ENCODE results near the gene PANX2.
"Not testable (repeated sequence)": the region's sequence is repeated elsewhere in the genome, so short reads cannot be mapped to it uniquely, and the experiment has no call there.

The PANX2 gene, protein sequence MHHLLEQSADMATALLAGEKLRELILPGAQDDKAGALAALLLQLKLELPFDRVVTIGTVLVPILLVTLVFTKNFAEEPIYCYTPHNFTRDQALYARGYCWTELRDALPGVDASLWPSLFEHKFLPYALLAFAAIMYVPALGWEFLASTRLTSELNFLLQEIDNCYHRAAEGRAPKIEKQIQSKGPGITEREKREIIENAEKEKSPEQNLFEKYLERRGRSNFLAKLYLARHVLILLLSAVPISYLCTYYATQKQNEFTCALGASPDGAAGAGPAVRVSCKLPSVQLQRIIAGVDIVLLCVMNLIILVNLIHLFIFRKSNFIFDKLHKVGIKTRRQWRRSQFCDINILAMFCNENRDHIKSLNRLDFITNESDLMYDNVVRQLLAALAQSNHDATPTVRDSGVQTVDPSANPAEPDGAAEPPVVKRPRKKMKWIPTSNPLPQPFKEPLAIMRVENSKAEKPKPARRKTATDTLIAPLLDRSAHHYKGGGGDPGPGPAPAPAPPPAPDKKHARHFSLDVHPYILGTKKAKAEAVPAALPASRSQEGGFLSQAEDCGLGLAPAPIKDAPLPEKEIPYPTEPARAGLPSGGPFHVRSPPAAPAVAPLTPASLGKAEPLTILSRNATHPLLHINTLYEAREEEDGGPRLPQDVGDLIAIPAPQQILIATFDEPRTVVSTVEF

GRCh38 chr22:50170453-50171318 lies at the start of gene PANX2:
PANX2 (plus strand) TSS chr22:50170731; CDS start chr22:50170731, 0 bp downstream.
- DNase-seq, result peak; percentile 24

- no peak for DNase-seq
Measured at GRCh38 chr22:50121202-50121740, 49.3 kb upstream of the PANX2 start.

- no peak for DNase-seq
Measured at GRCh38 chr22:50123119-50123518, 47.4 kb upstream of the PANX2 start.

DNA sequence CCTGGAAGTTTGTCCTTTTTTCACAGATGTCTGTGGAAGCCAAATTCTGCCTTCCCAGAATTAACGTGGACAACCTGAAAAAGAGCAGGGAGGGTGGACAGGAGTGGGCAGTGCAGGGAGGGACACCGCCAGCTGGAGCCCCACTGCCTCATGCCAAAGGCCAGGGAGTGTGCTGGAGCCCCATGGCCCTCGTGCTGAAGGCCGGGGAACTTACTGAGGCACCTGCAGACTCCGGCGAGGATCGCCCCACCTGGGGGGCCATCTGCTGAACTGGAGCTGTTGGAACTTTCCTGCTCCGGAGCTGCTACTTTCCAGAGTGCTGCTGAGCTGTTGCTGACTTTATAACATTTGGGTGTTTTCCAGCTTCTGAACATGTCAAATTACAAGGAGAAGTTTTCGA lies 45.5 kb upstream of the PANX2 start:
- DNase-seq, result no peak

GRCh38 chr22:50129121-50129736 lies 41.3 kb upstream of the PANX2 start:
- no peak for DNase-seq

DNA sequence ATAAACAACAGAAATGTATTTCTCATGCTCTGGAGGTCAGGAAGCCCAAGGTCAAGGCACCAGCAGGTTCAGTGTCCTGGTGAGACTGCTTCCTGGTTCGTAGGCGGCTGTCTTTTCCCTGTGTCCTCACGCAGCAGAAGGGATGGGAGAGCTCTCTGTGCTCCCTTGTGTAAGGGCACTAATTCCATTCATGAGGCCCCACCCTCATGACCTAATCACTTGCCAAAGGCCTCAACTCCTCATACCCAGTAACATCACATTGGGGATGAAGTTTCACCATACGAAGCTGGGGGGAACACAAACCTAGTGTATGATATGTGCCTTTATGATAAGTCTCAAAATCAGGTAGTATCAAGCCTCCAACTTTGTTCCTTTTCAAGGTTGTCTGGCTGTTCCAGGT lies 38.6 kb upstream of the PANX2 start:
- no peak for DNase-seq

GRCh38 chr22:50134481-50134880 lies 36.0 kb upstream of the PANX2 start:
- no peak for DNase-seq

DNA sequence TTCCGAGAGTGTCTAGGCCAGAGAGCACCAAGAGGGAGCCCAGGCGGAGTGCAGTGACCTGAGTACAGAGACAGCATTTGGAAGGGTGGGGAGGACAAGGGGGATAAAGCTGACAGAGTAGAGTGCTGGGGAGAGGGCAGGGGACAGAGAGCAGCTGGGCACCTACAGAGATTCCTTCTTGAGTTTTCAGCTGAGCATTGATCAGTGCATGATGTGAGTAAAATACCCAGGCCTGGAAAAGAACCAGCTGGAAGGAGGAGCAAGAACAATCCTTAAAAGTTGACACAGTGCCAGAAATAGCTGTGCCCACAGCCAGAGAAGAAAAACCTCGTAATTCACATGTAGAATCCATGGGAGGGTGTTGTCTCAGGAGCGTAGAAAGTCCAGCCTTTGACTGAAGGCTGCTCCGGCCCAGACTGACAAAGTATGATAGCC lies 33.9 kb upstream of the PANX2 start:
- peak; percentile 67 for DNase-seq

DNA sequence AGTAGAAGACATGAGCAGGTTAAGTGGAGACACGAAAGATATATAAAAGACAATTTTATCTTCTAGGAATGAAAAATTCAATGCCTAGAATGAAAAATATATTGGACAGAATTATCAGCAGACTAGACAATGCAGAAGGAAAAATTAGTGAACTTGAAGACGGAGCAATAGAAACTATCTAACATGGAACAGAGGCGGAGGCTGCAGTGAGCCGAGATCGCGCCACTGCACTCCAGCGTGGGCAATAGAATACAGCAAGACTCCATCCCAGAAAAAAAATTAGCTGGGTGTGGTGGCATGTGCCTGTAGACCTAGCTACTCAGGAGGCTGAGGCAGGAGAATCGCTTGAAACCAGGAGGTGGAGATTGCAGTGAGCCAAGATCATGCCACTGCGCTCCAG lies 33.3 kb upstream of the PANX2 start:
- DNase-seq, result not testable (repeated sequence)

- DNase-seq, result no peak
Measured at GRCh38 chr22:50138041-50138440, 32.5 kb upstream of the PANX2 start.

GRCh38 chr22:50138988-50139387 lies 31.5 kb upstream of the PANX2 start:
- DNase-seq, result peak; percentile 51

DNA sequence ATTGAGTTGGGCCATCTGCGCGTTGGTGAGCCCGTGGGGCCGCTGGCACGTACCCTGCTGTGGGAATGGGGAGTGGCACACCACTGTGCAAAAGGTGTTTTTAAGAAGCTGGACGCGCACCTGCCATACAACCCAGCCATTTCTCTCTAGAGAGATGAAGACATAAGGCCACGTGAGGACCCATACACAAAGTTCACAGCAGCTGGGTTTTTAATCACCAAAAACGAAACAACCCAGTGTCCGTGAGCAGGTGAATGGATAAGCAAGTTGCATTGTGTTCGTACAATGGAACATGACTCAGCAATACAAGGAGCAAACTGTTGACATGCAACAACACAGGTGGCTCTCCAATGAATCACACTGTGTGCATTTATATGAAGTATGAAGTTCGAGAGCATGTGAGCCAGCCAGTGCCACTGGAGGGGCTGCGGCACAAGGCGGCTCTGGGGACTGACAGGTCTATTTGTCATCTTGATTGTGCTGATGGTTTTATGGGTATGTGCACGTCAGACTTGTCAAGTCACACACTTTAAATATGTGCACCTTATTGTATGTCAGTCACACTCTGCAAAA lies 30.6 kb upstream of the PANX2 start:
- peak; percentile 90 for DNase-seq

- DNase-seq, result no peak
Measured at GRCh38 chr22:50140615-50141014, 29.9 kb upstream of the PANX2 start.

GRCh38 chr22:50141462-50141861 lies 29.1 kb upstream of the PANX2 start:
- no peak for DNase-seq

GRCh38 chr22:50141891-50142363 lies 28.6 kb upstream of the PANX2 start:
- no peak for DNase-seq

GRCh38 chr22:50143096-50143495 lies 27.4 kb upstream of the PANX2 start:
- no peak for DNase-seq

- no peak for DNase-seq
Measured at GRCh38 chr22:50144005-50144614, 26.4 kb upstream of the PANX2 start.

DNA sequence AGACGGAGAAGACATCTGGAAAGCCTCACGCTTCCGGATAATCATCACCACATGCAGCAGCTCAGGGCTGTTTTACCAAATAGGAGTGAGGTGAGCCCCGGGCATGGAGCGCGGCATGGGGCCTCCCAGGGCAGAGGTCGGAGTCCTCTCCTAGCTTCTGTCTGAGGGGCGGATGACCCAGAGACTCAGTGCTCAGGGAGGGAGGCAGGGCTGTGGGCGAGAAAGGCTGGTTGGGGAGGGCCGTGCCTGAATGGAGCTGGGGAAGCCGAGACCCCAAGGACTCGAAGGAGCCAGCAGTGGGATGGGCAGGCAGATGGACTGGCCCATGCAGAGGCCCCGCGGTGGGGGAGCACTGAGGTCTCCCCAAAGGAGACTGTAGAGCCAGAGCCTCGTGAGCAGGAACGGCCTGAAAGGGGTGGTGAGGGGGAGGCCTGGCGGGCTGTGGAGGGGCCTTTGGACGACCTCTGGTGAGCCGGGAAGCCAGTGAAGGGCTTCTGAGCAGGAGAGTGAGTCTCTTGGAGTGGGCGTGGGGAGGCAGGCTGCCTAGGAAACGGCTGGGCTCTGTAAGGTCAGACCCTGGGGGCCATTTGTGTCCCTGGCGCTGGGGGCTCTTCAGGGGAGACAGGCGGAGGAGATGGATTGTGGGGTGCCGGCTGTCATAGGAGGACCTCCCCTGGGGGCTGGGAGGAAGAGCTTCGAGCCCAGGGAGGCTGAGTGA lies 24.7 kb upstream of the PANX2 start:
- no peak for DNase-seq

- DNase-seq, result no peak
Measured at GRCh38 chr22:50146439-50147238, 23.9 kb upstream of the PANX2 start.
